Islet precursor cell (in vitro differentiated cells): ENCODE data around the gene PRSS57.
"Not testable (repeated sequence)": the region's sequence is repeated elsewhere in the genome, so short reads cannot be mapped to it uniquely, and the experiment has no call there.

Experiments used
- DNase-seq: peaks from one replicate; pipeline ENCODE4 v3.0.0-alpha.2; 2018

PRSS57 gene

GRCh38 chr19:688992-689391 is 6.3 kb downstream of the PRSS57 start:
- no peak for DNase-seq

- DNase-seq = no peak
Measured at GRCh38 chr19:688214-688613, 7.0 kb downstream of the PRSS57 start.

- DNase-seq = no peak
Measured at GRCh38 chr19:687569-688166, 7.6 kb downstream of the PRSS57 start.

DNA sequence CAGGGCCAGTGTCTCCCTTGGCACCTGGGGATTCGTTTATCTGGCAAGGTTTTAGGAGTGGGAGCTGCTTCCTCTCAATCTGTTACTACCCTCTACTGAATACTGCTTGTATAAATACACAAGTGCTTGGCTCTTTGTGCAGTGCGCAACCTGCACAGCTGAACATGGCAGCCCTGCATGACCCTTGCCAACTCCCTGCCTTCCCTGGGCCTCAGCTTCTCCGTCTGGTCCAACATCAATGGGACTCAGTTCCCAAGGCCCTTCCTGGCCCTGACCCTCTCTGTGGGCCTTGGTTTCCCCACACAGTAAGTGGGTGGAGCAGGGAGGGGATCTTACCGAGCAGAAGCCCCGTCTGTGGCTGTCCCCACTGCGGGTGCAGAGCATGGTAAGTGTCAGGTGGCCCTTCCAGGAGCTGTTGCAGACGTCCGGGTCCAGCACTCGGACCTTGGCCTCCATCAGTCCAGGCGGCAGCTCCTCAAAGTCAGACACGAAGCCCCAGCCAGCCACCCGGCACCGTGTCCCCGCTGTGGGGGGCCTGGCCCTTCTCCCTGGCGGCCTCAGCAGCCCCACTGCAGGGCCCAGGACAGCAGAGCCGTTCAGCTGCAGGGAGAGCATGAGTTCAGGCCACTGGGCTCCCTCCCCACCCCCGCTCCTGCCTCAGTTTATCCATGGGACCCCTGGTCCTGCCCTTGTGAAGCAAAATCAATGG is 8.5 kb downstream of the PRSS57 start:
- no peak for DNase-seq

- DNase-seq = no peak
Measured at GRCh38 chr19:685454-685931, 9.8 kb downstream of the PRSS57 start.

GRCh38 chr19:682678-683320 is 12.5 kb downstream of the PRSS57 start:
- DNase-seq = peak; percentile 54

GRCh38 chr19:681029-682019 is 13.9 kb downstream of the PRSS57 start:
- DNase-seq = no peak

DNA sequence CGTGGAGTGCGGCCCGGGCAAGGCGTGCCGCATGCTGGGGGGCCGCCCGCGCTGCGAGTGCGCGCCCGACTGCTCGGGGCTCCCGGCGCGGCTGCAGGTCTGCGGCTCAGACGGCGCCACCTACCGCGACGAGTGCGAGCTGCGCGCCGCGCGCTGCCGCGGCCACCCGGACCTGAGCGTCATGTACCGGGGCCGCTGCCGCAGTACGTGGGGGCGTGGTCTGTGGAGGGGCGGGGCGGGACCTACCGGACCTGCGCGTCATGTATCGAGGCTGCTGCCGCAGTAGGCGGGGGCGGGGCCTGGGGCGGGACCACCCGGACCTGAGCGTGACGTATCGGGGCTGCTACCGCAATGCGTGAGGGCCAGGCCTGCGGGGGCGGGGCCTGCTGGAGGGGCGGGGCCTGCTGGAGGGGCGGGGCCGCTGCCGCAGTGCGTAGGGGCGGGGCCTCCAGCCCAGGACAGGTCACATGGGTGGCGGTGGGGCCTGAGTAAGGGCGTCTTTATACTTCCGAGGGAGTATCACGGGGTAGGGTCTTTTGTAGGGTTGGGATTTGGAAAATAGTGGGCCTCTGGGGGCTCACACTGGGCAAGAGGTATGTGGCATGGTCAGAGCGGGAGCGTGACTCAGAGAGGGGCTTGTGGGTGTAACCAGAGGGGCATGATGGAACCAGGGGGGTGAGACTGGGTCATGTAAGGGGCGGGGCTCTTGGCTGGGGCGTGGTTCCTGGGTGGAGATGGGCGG is 14.8 kb downstream of the PRSS57 start:
- DNase-seq = peak; percentile 100

- DNase-seq = no peak
Measured at GRCh38 chr19:679418-680286, 15.6 kb downstream of the PRSS57 start.

DNA sequence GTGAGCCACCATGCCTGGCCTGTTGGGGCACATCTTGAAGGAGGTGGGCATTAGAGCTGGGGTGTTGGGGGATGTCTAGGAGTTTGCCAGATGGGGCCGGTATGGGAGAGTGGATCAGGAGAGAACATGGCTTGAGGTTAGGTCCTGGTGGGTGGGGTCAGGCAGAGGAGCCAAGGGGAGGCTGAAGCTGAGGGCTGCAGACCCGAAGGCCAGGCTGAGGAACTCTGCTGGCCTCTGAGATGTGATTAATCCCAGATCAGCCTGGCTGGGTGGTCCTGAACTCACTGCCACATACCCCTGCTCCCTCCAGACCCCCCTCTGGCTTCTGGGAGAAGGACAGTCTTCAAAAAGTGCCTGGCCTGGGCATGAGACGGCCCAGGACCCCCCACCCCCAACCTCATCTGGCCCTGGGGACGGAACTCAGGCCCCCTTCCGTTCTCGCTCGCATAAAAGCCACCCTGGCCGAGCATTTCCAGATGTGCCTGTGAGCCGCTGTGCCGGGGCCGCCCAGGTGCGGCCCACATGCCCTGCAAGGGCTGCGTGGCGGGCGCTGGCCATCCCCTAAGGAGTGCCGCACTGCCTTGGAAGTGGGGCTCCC is 16.4 kb downstream of the PRSS57 start:
- no peak for DNase-seq

DNA sequence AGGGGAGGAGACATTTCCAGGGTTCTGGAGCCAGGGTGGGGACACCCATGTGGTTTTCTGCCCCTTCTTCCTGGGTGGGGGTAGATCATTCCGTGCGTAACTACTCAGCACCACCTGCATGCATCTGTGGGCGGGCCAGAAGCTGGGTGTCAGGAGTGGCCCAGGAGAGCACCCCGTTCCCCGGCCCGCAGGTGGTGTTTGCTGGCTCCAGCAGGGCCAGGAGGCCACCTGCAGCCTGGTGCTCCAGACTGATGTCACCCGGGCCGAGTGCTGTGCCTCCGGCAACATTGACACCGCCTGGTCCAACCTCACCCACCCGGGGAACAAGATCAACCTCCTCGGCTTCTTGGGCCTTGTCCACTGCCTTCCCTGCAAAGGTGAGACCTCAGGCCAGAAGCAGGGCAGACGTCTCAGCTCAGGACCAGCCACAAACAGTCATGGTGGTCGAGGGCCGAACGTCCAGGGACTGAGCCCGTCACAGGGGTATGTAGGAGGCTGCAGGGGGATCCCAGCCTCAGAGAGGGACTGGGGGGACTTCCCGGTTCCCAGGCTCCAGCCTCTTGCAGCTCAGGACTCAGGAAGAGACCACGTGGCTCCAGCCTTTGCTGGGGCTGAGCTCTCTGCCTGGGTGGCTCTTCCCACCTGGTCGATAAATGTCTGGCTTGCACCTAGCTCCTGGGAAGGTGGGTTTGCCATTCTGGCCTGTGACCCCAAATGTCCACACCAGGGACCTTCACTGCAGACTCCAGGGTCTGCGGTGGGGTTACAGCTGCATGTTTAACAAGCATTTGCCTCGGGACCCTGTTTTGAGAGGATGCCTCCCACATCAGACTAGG is 17.4 kb downstream of the PRSS57 start:
- no peak for DNase-seq

GRCh38 chr19:677201-677600 is 18.1 kb downstream of the PRSS57 start:
- peak; percentile 83 for DNase-seq

DNA sequence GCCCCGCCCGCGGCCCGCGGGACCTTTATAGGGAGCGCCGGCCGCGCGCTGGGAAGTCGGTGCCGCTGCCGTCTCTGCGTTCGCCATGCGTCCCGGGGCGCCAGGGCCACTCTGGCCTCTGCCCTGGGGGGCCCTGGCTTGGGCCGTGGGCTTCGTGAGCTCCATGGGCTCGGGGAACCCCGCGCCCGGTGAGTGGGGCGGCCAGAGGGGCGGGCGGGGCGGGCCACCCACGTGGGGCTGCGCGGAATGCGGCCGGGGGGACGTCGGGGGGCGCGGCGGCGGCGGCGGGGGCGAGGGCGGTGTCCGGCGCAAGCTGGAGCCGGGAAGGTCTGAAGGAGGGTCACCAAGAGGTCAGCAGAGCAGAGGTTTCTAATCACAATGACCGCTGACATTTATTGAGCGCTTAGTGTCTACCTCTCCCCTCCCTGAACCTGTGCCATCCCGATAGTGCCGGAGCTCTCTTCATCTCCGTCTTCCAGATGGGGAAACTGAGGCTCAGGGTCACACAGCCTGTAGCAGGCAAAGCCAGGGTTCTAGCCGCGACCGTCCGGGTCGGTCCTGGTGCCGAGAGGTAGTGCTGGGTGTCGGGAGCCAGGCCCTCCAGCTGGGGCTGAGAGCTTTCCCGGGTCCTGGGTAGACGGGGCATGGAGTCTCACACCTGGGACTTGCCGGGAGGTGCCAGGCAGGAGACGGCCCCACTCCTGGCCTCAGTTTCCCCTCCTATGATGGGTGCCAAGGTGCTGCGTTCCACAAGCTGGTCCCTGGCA is 18.7 kb downstream of the PRSS57 start, which contains the start of gene FSTL3:
Gene FSTL3 (plus strand): TSS at position 54 of the 767 bp plus-strand sequence. CDS start 32 bp downstream, at position 86.
- DNase-seq = no peak

- DNase-seq = no peak
Measured at GRCh38 chr19:676007-676338, 19.3 kb downstream of the PRSS57 start.

- DNase-seq = no peak
Measured at GRCh38 chr19:674282-675151, 20.7 kb downstream of the PRSS57 start.

DNA sequence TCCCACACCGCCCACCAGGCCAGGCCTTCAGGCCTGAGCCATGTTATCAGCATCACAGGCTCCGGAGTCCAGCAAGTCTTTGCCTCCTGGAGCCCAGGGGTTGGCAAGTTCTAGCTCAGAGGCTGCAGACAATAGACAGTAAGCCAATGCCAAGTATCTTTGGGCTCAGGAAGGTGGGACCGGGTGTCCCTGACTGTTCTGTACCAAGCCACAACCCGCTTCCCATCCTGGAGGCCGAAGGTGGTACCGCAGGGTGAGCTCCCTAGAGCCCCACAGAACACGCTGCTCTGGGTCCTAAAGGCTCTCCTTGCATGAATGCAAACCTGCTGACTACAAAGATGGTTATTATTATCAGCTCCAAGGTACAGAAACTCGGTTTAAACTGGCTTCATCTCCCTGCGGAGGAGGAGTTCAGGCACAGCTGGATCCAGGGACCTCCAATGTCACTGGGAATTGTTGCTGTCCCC is 24.6 kb downstream of the PRSS57 start:
- DNase-seq = no peak

DNA sequence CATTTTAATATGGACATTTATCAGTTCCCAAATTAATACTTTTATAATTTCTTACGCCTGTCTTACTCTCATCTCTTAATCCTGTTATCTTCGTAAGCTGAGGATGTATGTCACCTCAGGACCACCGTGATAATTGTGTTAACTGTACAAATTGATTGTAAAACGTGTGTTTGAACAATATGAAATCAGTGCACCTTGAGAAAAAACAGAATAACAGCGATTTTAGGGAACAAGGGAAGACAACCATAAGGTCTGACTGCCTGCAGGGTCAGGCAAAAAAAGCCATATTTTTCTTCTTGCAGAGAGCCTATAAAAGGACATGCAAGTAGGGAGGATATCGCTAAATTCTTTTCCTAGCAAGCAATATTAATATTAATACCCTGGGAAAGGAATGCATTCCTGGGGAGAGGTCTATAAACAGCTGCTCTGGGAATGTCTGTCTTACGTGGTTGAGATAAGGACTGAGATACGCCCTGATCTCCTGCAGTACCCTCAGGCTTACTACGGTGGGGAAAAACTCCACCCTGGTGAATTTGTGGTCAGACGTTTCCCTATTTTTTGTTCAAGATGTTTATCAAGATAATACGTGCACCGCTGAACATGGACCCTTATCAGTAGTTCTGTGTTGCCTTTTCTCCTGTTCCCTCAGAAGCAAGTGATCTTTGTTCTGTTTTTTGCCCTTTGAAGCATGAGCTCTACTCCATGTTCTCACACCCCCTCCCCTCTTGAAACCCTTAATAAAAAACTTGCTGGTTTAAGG is 26.4 kb downstream of the PRSS57 start:
- not testable (repeated sequence) for DNase-seq
